HG02840 (cell line): Measurements from ENCODE around the gene COG5.
"Not testable (repeated sequence)": the region's sequence is repeated elsewhere in the genome, so short reads cannot be mapped to it uniquely, and the experiment has no call there.

Experiments used
- ATAC-seq: cut with Tn5 transposase; IDR thresholded peaks from one replicate; pipeline ENCODE4 v1.9.1; 2021; ENCODE audit warnings: mild to moderate bottlenecking, moderate library complexity, moderate number of reproducible peaks; ENCODE audit not compliant: unreplicated experiment, low FRiP score

COG5 gene

GRCh38 chr7:107580716-107581383 is 17.1 kb upstream of the COG5 start:
- no peak for ATAC-seq

GRCh38 chr7:107579885-107580715 is 16.4 kb upstream of the COG5 start, which contains the start of gene BCAP29:
TSS of gene BCAP29 (plus strand) at chr7:107580246. CDS start at chr7:107580773, 527 bp downstream.
- peak; percentile 92 for ATAC-seq

GRCh38 chr7:107579554-107579884 is 15.8 kb upstream of the COG5 start:
- ATAC-seq: no peak

GRCh38 chr7:107573537-107573936 is 9.8 kb upstream of the COG5 start:
- no peak for ATAC-seq

GRCh38 chr7:107570298-107570697 is 6.6 kb upstream of the COG5 start:
- ATAC-seq: no peak

GRCh38 chr7:107564553-107565298 is 1.0 kb upstream of the COG5 start:
- no peak for ATAC-seq

GRCh38 chr7:107563081-107563774 is 492 bp downstream of the COG5 start:
- peak; percentile 53 for ATAC-seq

GRCh38 chr7:107560898-107561516 is 2.7 kb downstream of the COG5 start:
- no peak for ATAC-seq

GRCh38 chr7:107559864-107560263 is 3.9 kb downstream of the COG5 start:
- ATAC-seq: no peak

GRCh38 chr7:107555893-107556292 is 7.8 kb downstream of the COG5 start:
- ATAC-seq: no peak

- no peak for ATAC-seq
Observed at GRCh38 chr7:107551936-107552335, 11.8 kb downstream of the COG5 start.

GRCh38 chr7:107544848-107545591 is 18.7 kb downstream of the COG5 start:
- ATAC-seq: no peak

- ATAC-seq: no peak
Observed at GRCh38 chr7:107543338-107543993, 20.3 kb downstream of the COG5 start.

- ATAC-seq: no peak
Observed at GRCh38 chr7:107538001-107538400, 25.7 kb downstream of the COG5 start.

- not testable (repeated sequence) for ATAC-seq
Observed at GRCh38 chr7:107537228-107537627, 26.5 kb downstream of the COG5 start.

- ATAC-seq: no peak
Observed at GRCh38 chr7:107534139-107534538, 29.6 kb downstream of the COG5 start.

GRCh38 chr7:107530751-107531150 is 33.0 kb downstream of the COG5 start:
- no peak for ATAC-seq

GRCh38 chr7:107528461-107528860 is 35.3 kb downstream of the COG5 start:
- ATAC-seq: no peak

- ATAC-seq: no peak
Observed at GRCh38 chr7:107527196-107527595, 36.5 kb downstream of the COG5 start.
